GM12865 (cell line): ENCODE data around the gene INPP5A.
"Not testable (repeated sequence)": the region's sequence is repeated elsewhere in the genome, so short reads cannot be mapped to it uniquely, and the experiment has no call there.

ENCODE experiments used
- DNase-seq: peaks from one replicate; pipeline ENCODE4 v3.0.0; 2010; ENCODE audit warnings: low read depth
- H3K4me3 ChIP-seq: 2 replicates; pipeline ENCODE4 v1.5.1; 2011; ENCODE audit warnings: mild to moderate bottlenecking, low read depth, low read length, control low read depth
- TF ChIP-seq, protein P1 (sequence below): IDR thresholded peaks from 2 replicates; pipeline ENCODE4 v1.5.1; 2011; ENCODE audit warnings: low read length, control low read depth, low read depth, inconsistent platforms; ENCODE audit not compliant: insufficient read depth; ENCODE audit errors: missing control alignments

Gene INPP5A

DNA sequence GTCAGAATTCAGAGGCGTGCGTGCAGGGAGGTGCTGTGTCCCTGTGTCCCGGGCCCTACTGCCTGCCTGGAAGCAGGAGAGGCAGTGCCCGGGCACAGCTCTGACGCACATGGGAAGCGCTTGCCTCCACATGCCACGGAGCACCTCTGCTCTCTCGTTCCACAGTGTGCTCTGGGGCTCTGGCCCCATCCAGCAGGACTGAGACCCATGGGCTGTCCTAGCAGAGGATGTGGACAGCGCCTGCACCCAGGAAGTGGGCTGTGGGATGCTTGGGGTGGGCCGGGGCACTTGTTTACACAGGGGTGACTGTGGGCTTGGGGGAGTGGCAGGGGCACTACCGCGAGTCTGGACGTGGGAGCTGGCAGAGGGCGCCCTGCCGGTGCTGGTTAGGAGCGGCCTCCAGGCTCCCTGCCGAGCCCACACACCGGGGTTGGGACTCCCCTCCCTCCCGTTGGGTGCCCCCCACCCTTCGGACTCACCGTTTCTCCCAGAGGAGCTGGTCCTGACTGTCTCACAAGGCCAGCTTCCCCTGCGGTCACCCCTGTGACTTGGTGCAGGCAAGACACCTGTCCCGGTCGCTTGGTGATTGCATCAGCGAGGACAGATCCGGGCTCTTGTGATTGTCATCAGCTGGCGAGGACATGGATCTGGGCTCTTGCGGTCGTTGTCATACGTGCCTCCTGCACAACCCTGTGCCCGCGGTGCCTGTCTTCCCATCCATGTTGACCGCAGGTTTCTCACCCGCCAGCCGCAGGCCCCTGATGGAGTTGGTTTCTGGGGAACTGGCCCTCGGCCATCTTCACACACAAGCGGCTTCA lies 165.2 kb downstream of the INPP5A start:
- TF ChIP-seq, protein P1, sequence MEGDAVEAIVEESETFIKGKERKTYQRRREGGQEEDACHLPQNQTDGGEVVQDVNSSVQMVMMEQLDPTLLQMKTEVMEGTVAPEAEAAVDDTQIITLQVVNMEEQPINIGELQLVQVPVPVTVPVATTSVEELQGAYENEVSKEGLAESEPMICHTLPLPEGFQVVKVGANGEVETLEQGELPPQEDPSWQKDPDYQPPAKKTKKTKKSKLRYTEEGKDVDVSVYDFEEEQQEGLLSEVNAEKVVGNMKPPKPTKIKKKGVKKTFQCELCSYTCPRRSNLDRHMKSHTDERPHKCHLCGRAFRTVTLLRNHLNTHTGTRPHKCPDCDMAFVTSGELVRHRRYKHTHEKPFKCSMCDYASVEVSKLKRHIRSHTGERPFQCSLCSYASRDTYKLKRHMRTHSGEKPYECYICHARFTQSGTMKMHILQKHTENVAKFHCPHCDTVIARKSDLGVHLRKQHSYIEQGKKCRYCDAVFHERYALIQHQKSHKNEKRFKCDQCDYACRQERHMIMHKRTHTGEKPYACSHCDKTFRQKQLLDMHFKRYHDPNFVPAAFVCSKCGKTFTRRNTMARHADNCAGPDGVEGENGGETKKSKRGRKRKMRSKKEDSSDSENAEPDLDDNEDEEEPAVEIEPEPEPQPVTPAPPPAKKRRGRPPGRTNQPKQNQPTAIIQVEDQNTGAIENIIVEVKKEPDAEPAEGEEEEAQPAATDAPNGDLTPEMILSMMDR: no peak
- no peak overlapping the region for H3K4me3 ChIP-seq
- DNase-seq: no peak

GRCh38 chr10:132703419-132704007 lies 165.9 kb downstream of the INPP5A start:
- no peak overlapping the region for H3K4me3 ChIP-seq
- TF ChIP-seq, protein P1: no peak
- DNase-seq: no peak

- no peak for DNase-seq
- no peak overlapping the region for H3K4me3 ChIP-seq
- TF ChIP-seq, protein P1: no peak
Observed at GRCh38 chr10:132704008-132704814, 166.6 kb downstream of the INPP5A start.

GRCh38 chr10:132704815-132705064 lies 167.2 kb downstream of the INPP5A start:
- H3K4me3 ChIP-seq, DNase-seq: not testable (repeated sequence)

DNA sequence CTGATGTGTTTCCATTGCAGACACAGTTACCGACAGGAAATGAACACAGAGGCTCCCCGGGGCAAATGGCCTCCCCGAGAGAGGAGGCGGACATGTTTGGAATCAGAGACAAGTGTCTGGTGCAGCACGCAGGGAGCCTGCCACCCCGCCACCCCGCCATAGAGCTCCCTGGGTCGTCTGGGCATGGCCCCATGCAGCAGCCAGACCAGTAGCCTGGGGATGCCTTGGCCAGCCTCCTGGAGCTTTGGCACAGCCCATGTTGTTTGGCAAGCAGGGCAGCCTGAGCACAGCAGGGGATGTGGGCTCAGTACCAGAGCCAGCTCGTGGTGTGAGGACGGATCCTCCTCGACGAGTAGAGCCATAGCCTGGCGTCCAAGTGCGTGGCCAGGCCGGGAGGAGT lies 167.6 kb downstream of the INPP5A start:
- H3K4me3 ChIP-seq: no peak overlapping the region
- DNase-seq: no peak
- TF ChIP-seq, protein P1: no peak

DNA sequence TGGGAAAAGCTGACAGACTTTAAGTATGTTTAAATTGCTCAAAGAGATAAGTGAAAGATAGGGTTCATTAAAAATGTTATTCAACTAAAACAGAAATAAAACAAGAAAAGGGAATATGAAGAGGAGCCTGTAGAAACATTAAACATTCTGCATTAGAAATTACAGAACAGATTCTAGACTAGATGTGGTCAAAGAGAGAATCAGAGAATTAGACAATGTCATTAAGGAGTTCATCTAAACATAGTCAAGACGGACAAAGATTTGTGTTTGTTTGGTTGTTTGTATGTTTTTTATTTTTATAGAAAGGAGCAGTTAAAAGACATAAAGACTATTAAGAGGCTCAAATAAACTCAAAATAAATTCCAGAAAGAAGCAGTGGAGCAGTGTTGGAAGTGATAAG lies 168.4 kb downstream of the INPP5A start:
- TF ChIP-seq, protein P1: no peak
- no peak overlapping the region for H3K4me3 ChIP-seq
- no peak for DNase-seq

GRCh38 chr10:132706701-132707100 lies 169.1 kb downstream of the INPP5A start:
- no peak for DNase-seq
- no peak overlapping the region for H3K4me3 ChIP-seq
- TF ChIP-seq, protein P1: no peak
